Hepatocyte (in vitro differentiated cells): ENCODE results near the gene BRDT.

Source experiments
- CTCF ChIP-seq: fragments of 200-600 bp; sonication (generic); IDR thresholded peaks from 2 replicates; pipeline ENCODE4 v1.5.1; 2016; ENCODE audit warnings: antibody characterized with exemption, mild to moderate bottlenecking; ENCODE audit not compliant: poor library complexity
- EZH2 ChIP-seq: fragments of 200-600 bp; sonication (generic); IDR thresholded peaks from 2 replicates; pipeline ENCODE4 v1.6.1; 2016; ENCODE audit warnings: antibody characterized with exemption, mild to moderate bottlenecking, borderline replicate concordance
- EZH2phosphoT487 ChIP-seq: fragments of 200-600 bp; sonication (generic); IDR thresholded peaks from one replicate; pipeline ENCODE4 v1.6.1; 2018; ENCODE audit warnings: antibody characterized with exemption, mild to moderate bottlenecking, low read depth, moderate library complexity; ENCODE audit not compliant: unreplicated experiment, severe bottlenecking

GRCh38 chr1:91980663-91981062 is 31.5 kb downstream of the BRDT start:
- TF ChIP-seq EZH2 (no peak), CTCF (no peak), EZH2phosphoT487 (no peak)
